PC-9 (cell line): ENCODE results near the gene TTF2.

Source experiments
- CTCF ChIP-seq: fragments of 200-600 bp; sonication (generic); conservative IDR thresholded peaks from 2 replicates; pipeline ENCODE4 v1.6.1; 2017; ENCODE audit warnings: mixed run types, antibody characterized with exemption, mild to moderate bottlenecking, moderate library complexity
- EZH2 ChIP-seq: fragments of 200-600 bp; sonication (generic); IDR thresholded peaks from 2 replicates; pipeline ENCODE4 v1.8.0; 2017; ENCODE audit warnings: antibody characterized with exemption, low read depth

DNA sequence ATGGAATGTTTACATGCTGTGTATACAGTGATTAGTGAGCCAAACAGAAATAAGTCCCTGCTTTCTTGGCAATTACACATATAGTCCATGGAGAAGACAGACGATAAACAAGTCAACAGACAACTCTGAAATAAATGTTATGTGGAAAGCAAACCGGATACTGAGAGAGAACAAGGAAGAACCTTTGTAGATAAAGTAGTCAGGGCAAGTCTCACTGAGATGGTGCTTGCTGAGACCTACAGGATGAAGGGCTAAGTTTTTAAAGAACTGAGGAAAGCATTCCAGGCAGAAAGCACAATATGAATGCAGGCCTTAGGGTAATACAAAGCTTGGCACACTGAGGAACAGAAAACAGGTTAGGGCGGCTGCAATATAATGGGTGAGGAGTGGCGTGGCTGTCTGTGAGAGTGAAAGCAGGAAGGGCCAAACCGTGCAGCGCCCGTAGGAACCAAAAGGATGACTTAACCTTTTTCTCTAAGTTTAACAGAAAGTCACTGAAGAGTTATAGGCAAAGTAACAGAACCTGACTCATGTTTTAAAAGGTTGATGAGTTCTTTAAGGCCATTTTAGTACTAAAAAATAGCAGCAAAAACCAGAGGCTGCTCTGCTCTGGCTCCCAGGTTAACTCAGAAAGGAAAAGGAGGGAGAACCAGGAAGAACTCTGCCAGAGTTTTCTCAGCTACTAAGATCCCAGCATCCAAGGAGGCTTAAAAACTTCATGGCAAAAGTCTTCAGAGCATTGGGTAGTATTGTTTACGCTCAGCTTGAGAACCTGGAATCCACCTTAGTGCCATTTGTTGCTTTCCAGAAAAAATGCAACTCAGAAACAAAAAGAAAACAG lies 8.7 kb upstream of the TTF2 start:
- TF ChIP-seq CTCF (no peak), EZH2 (no peak)
